Measurements from ENCODE around the gene DFFA.
A peak's percentile ranks its signal among the peaks of the same experiment; 100 is the strongest.
"Not testable (repeated sequence)": the region's sequence is repeated elsewhere in the genome, so short reads cannot be mapped to it uniquely, and the experiment has no call there.

DFFA gene

GRCh38 chr1:10431070-10431730 lies 41.1 kb downstream of the DFFA start:
- DNase-seq (ENCODE audit: extremely low read depth in 1 of 2, low read depth in 1 of 2), result no peak

- DNase-seq (ENCODE audit: extremely low read depth in 1 of 2, low read depth in 1 of 2), result peak; percentile 64 to 92
These were observed 41.9 kb downstream of the DFFA start, which contains the start of gene CENPS for GRCh38 chr1:10430216-10431069. Gene CENPS (plus strand): TSS chr1:10430433. CDS start chr1:10430518, 85 bp downstream.

- no peak for DNase-seq (ENCODE audit: extremely low read depth in 1 of 2, low read depth in 1 of 2)
These were observed 42.5 kb downstream of the DFFA start for GRCh38 chr1:10429868-10430215.

- no peak for DNase-seq (ENCODE audit: extremely low read depth in 1 of 2, low read depth in 1 of 2)
These were observed 43.3 kb downstream of the DFFA start for GRCh38 chr1:10428984-10429383.

GRCh38 chr1:10426535-10426848 lies 45.8 kb downstream of the DFFA start:
- not testable (repeated sequence) for DNase-seq (ENCODE audit: extremely low read depth in 1 of 2, low read depth in 1 of 2)

- not testable (repeated sequence) for DNase-seq (ENCODE audit: extremely low read depth in 1 of 2, low read depth in 1 of 2)
These were observed 46.3 kb downstream of the DFFA start for GRCh38 chr1:10425826-10426534.

GRCh38 chr1:10424651-10425050 lies 47.7 kb downstream of the DFFA start:
- DNase-seq (ENCODE audit: extremely low read depth in 1 of 2, low read depth in 1 of 2), result no peak

GRCh38 chr1:10424034-10424433 lies 48.3 kb downstream of the DFFA start:
- DNase-seq (ENCODE audit: extremely low read depth in 1 of 2, low read depth in 1 of 2), result no peak

- no peak for DNase-seq (ENCODE audit: extremely low read depth in 1 of 2, low read depth in 1 of 2)
These were observed 50.7 kb downstream of the DFFA start for GRCh38 chr1:10421637-10422036.

GRCh38 chr1:10419351-10419750 lies 53.0 kb downstream of the DFFA start:
- DNase-seq (ENCODE audit: extremely low read depth in 1 of 2, low read depth in 1 of 2), result no peak

- DNase-seq (ENCODE audit: extremely low read depth in 1 of 2, low read depth in 1 of 2), result not testable (repeated sequence)
These were observed 53.6 kb downstream of the DFFA start for GRCh38 chr1:10418741-10419140.

- not testable (repeated sequence) for DNase-seq (ENCODE audit: extremely low read depth in 1 of 2, low read depth in 1 of 2)
These were observed 56.4 kb downstream of the DFFA start for GRCh38 chr1:10415967-10416366.

GRCh38 chr1:10415211-10415930 lies 57.0 kb downstream of the DFFA start:
- no peak for DNase-seq (ENCODE audit: extremely low read depth in 1 of 2, low read depth in 1 of 2)

GRCh38 chr1:10407201-10407600 lies 65.1 kb downstream of the DFFA start:
- DNase-seq (ENCODE audit: extremely low read depth in 1 of 2, low read depth in 1 of 2), result no peak
